Mesothelial cell of epicardium (in vitro differentiated cells): Measurements from ENCODE around the gene ELMO3. TPM values are rescaled to one million over a fixed set of nuclear protein-coding genes. Genes with fewer than 3 reads are reported as not detected.

Source experiments
- DNase-seq, 2 experiments: peaks; one replicate each; pipeline ENCODE4 v3.0.0; 2021; ENCODE audit warnings: low spot score in 2 of 2; ENCODE audit not compliant: unreplicated experiment in 2 of 2
- H3K27ac Mint-ChIP-seq: 2 replicates; pipeline ENCODE4 v1.8.0; 2021; ENCODE audit warnings: mixed read lengths
- H3K27me3 Mint-ChIP-seq: 2 replicates; pipeline ENCODE4 v1.8.0; 2021; ENCODE audit warnings: low read depth, mixed read lengths
- H3K36me3 Mint-ChIP-seq: 2 replicates; pipeline ENCODE4 v1.8.0; 2021; ENCODE audit warnings: mixed read lengths
- H3K4me1 Mint-ChIP-seq: 2 replicates; pipeline ENCODE4 v1.8.0; 2021; ENCODE audit warnings: mixed read lengths
- H3K4me3 Mint-ChIP-seq: 2 replicates; pipeline ENCODE4 v1.8.0; 2021; ENCODE audit warnings: mild to moderate bottlenecking, moderate library complexity, mixed read lengths
- H3K9me3 Mint-ChIP-seq: 2 replicates; pipeline ENCODE4 v1.8.0; 2021; ENCODE audit warnings: mixed read lengths
- CTCF ChIP-seq: fragments of 200-600 bp; sonication (generic); IDR thresholded peaks from one replicate; pipeline ENCODE4 v1.5.0; 2021; ENCODE audit warnings: antibody characterized with exemption; ENCODE audit not compliant: unreplicated experiment
- total RNA-seq: library from RNA; stranded (reverse); gene quantifications from 3 replicates; pipeline ENCODE4 v1.2.1, GENCODE V29; 2021

The ELMO3 gene
- total RNA-seq, 1 donor from 2014 or later = 9.7 TPM

DNA sequence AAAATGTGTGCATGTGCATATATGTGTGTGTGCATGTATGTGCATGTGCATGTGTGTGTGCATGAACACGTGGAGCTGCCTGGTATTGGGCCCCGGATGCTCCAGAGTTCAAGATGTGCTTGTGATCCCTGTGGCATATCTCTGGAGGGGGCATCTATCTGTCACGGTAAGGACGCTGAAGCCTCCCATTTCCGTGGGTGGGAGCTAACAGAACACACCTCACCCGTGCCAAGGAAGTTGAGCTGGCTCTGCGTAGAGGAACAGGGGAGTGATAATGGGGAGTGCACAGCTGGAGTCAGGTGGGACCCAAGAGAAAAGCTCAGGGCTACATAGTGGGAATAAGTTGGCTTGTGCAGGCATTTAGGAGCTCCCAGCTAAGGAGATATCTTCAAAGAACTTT lies 12.7 kb downstream of the ELMO3 start:
- no peaks in the 10 kb centered on the region for H3K9me3 Mint-ChIP-seq
- DNase-seq = no peak
- peaks cover under 1% of the 10 kb centered on the region for H3K36me3 Mint-ChIP-seq
- no peak overlapping the region for H3K27ac Mint-ChIP-seq
- H3K4me1 Mint-ChIP-seq = no peaks in the 10 kb centered on the region
- H3K4me3 Mint-ChIP-seq = no peak overlapping the region
- no peaks in the 10 kb centered on the region for H3K27me3 Mint-ChIP-seq
- no peak for TF ChIP-seq CTCF

DNA sequence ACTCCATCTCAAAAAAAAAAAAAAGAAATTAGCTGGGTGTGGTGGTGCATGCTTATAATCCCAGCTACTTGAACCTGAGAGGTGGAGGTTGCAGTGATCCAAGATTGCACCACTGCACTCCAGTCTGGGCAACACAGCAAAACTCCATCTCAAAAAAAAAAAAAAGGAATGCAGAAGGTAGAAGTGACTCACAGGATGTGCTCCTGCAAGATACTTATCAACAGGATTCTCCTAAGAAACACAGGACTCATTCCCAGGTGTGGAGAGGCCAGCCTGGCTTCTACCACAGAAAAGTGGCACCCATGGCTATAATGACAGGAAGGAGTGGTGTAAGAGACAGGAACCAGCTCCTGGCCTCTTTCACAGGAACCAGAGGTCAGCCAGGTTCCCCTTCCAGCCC lies 13.8 kb downstream of the ELMO3 start:
- Mint-ChIP-seq H3K4me1 (no peaks in the 10 kb centered on the region), H3K27me3 (no peaks in the 10 kb centered on the region), H3K27ac (no peak overlapping the region), H3K9me3 (no peaks in the 10 kb centered on the region), H3K4me3 (no peak overlapping the region), H3K36me3 (peaks cover 5% of the 10 kb centered on the region)
- DNase-seq = no peak
- TF ChIP-seq CTCF = no peak

- Mint-ChIP-seq H3K27me3 (no peaks in the 10 kb centered on the region), H3K27ac (no peak overlapping the region), H3K4me1 (no peaks in the 10 kb centered on the region), H3K4me3 (no peak overlapping the region), H3K9me3 (no peaks in the 10 kb centered on the region), H3K36me3 (peaks cover 5% of the 10 kb centered on the region)
- no peak for TF ChIP-seq CTCF
- no peak for DNase-seq
Observed at GRCh38 chr16:67213197-67214019, 14.5 kb downstream of the ELMO3 start.

- no peak for TF ChIP-seq CTCF
- no peak overlapping the region for H3K27ac Mint-ChIP-seq
Observed at GRCh38 chr16:67215706-67216105, 16.8 kb downstream of the ELMO3 start.

DNA sequence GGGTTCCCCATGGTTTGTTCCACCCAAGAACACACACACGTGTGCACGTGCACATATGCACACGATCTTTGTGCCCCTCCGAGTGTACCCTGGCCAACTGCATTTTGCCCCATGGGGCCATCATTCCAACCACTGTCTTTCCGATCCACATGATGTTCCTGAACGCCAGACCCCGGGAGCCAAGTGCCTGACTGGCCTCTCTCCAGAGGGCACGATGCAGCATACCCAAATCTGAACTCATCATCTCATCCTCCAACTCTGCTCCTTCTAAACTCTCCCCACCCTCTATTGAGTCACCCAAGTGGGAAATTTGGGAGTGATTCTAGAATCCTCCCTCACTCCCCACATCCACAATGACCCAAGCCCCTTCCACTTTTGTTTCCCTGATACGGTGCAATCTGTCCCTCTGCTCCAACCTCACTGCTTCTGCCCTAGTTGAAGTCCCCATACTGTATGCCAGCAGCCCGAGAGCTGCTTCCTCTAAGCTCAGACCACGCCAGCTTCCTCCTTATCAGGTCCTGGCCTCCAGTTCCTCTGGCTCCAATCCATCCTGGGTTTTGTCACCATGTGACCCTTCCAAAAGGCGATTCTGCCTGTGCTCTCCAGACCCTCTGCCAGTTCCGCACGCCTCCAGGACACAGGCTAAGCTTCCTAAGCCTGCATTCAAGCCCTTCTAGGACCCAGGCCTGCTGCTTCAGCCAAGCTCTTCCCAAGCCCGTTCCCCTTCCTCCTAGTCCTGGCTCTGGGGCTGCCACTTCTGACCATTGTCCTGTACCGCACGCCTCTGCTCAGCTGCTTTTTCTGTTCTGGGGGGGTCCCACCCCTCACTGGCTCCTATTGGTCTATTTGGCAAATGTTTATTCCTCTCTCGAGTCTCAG lies 17.9 kb downstream of the ELMO3 start:
- Mint-ChIP-seq H3K27ac (no peak overlapping the region), H3K36me3 (peaks cover 11% of the 10 kb centered on the region), H3K4me1 (no peaks in the 10 kb centered on the region), H3K4me3 (no peak overlapping the region), H3K9me3 (no peaks in the 10 kb centered on the region), H3K27me3 (no peaks in the 10 kb centered on the region)
- no peak for TF ChIP-seq CTCF
- no peak for DNase-seq

More at GRCh38 chr16:67215706-67216105, 16.8 kb downstream of the ELMO3 start:
- Mint-ChIP-seq H3K9me3 (no peaks in the 10 kb centered on the region), H3K4me3 (no peak overlapping the region), H3K4me1 (no peaks in the 10 kb centered on the region), H3K36me3 (peaks cover 9% of the 10 kb centered on the region), H3K27me3 (no peaks in the 10 kb centered on the region)
- DNase-seq = no peak
